Fibroblast of lung (primary cell): Measurements from ENCODE around the gene RNF7.

Experiments
- EZH2 ChIP-seq: IDR thresholded peaks from 2 replicates; pipeline ENCODE4 v1.5.1; 2012; ENCODE audit warnings: low read length, control low read depth, mild to moderate bottlenecking; ENCODE audit errors: missing control alignments
- TF ChIP-seq, protein P1 (sequence below), 2 donors: IDR thresholded peaks in 1 of 2; conservative IDR thresholded peaks in 1 of 2; 1 replicate in 1 of 2; 2 replicates in 1 of 2; pipeline ENCODE4 v1.5.1; 2011 to 2012; ENCODE audit warnings: low read length in 2 of 2, control low read depth in 1 of 2, inconsistent platforms in 1 of 2, low read depth in 1 of 2, mild to moderate bottlenecking in 1 of 2

DNA sequence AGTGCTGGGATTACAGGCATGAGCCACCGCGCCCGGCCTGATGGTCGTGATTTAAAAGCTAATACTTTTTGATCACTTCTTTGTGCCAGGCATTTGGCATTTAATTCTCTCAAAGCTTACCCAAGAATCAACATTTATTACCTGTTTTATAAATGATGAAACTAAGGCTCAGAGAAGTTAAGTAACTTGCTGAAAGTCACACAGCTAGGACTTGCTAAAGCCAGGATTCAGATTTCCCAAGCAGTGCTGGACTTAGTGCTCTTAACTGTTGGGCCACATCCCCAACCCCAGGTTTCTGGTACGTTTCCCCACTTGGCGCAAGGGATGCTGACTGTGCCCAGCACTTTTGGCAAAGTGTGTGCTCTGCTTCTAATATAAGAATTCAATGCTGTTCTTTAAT, 35.6 kb downstream of the RNF7 start:
- no peak for TF ChIP-seq EZH2
- TF ChIP-seq, protein P1, sequence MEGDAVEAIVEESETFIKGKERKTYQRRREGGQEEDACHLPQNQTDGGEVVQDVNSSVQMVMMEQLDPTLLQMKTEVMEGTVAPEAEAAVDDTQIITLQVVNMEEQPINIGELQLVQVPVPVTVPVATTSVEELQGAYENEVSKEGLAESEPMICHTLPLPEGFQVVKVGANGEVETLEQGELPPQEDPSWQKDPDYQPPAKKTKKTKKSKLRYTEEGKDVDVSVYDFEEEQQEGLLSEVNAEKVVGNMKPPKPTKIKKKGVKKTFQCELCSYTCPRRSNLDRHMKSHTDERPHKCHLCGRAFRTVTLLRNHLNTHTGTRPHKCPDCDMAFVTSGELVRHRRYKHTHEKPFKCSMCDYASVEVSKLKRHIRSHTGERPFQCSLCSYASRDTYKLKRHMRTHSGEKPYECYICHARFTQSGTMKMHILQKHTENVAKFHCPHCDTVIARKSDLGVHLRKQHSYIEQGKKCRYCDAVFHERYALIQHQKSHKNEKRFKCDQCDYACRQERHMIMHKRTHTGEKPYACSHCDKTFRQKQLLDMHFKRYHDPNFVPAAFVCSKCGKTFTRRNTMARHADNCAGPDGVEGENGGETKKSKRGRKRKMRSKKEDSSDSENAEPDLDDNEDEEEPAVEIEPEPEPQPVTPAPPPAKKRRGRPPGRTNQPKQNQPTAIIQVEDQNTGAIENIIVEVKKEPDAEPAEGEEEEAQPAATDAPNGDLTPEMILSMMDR (conservative IDR thresholded peaks at IDR 0.05 in 1 of 2, IDR thresholded peaks at IDR 0.05 in 1 of 2; ENCODE audit: low read depth in 1 of 2, low read length in 2 of 2) = no peak
